Measurements from ENCODE around the gene ADAM12. TPM values are rescaled to one million over a fixed set of nuclear protein-coding genes. Genes with fewer than 3 reads are reported as not detected.

Gene ADAM12
- total and polyA plus RNA-seq, 12 donors = 0.08 to 3.9 (median 0.53) TPM

DNA sequence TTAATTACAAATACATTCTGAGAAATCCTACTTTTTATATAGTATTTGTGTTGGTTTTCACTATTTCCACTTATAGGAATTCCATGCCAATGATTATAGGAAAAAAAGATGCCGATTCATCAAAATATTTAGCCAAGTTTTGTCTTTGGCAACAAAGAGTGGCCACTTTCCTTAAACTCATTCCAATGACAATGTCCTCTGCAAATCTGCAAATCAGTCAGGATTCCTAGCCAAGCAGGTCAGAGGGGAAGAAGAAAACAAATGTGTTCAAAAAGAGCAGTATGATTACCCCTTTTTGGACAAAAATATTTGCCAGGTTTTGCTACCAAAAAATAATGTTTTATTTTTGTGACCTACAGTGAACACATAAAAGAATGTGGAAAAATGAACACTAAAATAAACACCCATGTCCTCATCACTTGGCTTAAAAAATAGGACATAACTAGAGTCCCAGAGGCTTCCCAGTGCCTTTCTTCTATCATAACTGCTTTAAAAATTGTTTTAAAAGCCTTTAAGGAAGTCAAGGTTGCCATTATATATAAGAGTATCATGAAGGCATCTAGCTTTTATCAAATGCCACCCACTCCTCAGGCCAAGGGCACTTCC is 125.9 kb downstream of the ADAM12 start:
- DNase-seq = no peak
- H3K4me3 ChIP-seq = no peak overlapping the region
- TF ChIP-seq, protein P1, sequence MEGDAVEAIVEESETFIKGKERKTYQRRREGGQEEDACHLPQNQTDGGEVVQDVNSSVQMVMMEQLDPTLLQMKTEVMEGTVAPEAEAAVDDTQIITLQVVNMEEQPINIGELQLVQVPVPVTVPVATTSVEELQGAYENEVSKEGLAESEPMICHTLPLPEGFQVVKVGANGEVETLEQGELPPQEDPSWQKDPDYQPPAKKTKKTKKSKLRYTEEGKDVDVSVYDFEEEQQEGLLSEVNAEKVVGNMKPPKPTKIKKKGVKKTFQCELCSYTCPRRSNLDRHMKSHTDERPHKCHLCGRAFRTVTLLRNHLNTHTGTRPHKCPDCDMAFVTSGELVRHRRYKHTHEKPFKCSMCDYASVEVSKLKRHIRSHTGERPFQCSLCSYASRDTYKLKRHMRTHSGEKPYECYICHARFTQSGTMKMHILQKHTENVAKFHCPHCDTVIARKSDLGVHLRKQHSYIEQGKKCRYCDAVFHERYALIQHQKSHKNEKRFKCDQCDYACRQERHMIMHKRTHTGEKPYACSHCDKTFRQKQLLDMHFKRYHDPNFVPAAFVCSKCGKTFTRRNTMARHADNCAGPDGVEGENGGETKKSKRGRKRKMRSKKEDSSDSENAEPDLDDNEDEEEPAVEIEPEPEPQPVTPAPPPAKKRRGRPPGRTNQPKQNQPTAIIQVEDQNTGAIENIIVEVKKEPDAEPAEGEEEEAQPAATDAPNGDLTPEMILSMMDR (IDR thresholded peaks at IDR 0.05) = no peak
- TF ChIP-seq POLR2A (IDR thresholded peaks at IDR 0.05) = no peak
- H3K27me3 ChIP-seq = no peaks in the 10 kb centered on the region
- intact Hi-C loops (cut with DNase I) = no loop called here
- H3K27ac ChIP-seq = no peak overlapping the region
- H3K36me3 ChIP-seq (replicated peaks in 1 of 2) = no peaks in the 10 kb centered on the region
- H3K9me3 ChIP-seq (replicated peaks in 1 of 3) = no peaks in the 10 kb centered on the region
- WGBS, 4 donors = 50 to 68% (median 57%) methylated on average over 1 of the region's 1 CpG
- H3K4me1 ChIP-seq (replicated peaks in 1 of 2) = no peaks in the 10 kb centered on the region

- no peaks in the 10 kb centered on the region for H3K4me1 ChIP-seq (replicated peaks in 1 of 2)
- no peak overlapping the region for H3K27ac ChIP-seq
- peaks cover 3% of the 10 kb centered on the region for H3K27me3 ChIP-seq
- WGBS, 4 donors = 86 to 90% (median 88%) methylated on average over 7 of the region's 7 CpGs
- H3K36me3 ChIP-seq (replicated peaks in 1 of 2) = no peaks in the 10 kb centered on the region
- no peak for DNase-seq
- TF ChIP-seq, protein P1 (IDR thresholded peaks at IDR 0.05) = no peak
- TF ChIP-seq POLR2A (IDR thresholded peaks at IDR 0.05) = no peak
- no peaks in the 10 kb centered on the region for H3K9me3 ChIP-seq (replicated peaks in 1 of 3)
- H3K4me3 ChIP-seq = no peak overlapping the region
- intact Hi-C loops (cut with DNase I) = no loop called here
Measured at GRCh38 chr10:126259760-126260479, 128.4 kb downstream of the ADAM12 start.

GRCh38 chr10:126256864-126257263 is 131.4 kb downstream of the ADAM12 start:
- no peaks in the 10 kb centered on the region for H3K36me3 ChIP-seq (replicated peaks in 1 of 2)
- H3K9me3 ChIP-seq (replicated peaks in 1 of 3) = no peaks in the 10 kb centered on the region
- no peak overlapping the region for H3K27ac ChIP-seq
- intact Hi-C loops (cut with DNase I) = no loop called here
- peaks cover 3% of the 10 kb centered on the region for H3K27me3 ChIP-seq
- no peak overlapping the region for H3K4me3 ChIP-seq
- peaks cover 0 to 10% of the 10 kb centered on the region in 2 donors for H3K4me1 ChIP-seq (replicated peaks in 1 of 2)
- 87 to 100% (median 98%) methylated on average over 1 of the region's 1 CpG for WGBS, 4 donors
- no peak for TF ChIP-seq POLR2A (IDR thresholded peaks at IDR 0.05)
- TF ChIP-seq, protein P1 (IDR thresholded peaks at IDR 0.05) = no peak
- no peak for DNase-seq

- intact Hi-C loops (cut with DNase I) = no loop called here
- Histone ChIP-seq H3K4me1 (replicated peaks in 1 of 2) (peaks cover 0 to 10% of the 10 kb centered on the region in 2 donors), H3K27ac (no peak overlapping the region), H3K36me3 (replicated peaks in 1 of 2) (no peaks in the 10 kb centered on the region), H3K4me3 (no peak overlapping the region), H3K9me3 (replicated peaks in 1 of 3) (no peaks in the 10 kb centered on the region), H3K27me3 (peaks cover 3% of the 10 kb centered on the region)
- TF ChIP-seq, protein P1 (IDR thresholded peaks at IDR 0.05) = no peak
- no peak for TF ChIP-seq POLR2A (IDR thresholded peaks at IDR 0.05)
- WGBS, 4 donors = 87 to 92% (median 90%) methylated on average over 8 of the region's 8 CpGs
- DNase-seq = no peak
Measured at GRCh38 chr10:126255313-126255712, 133.0 kb downstream of the ADAM12 start.

Data from adrenal gland (tissue), 12 donors.